Gastrocnemius medialis (tissue), 4 donors: ENCODE data around the gene FBXL19. TPM values are rescaled to one million over a fixed set of nuclear protein-coding genes. Genes with fewer than 3 reads are reported as not detected.

Experiments
- ATAC-seq, 2 donors: fragments of 150-250 bp; one replicate each; pipeline ENCODE4 v1.9.1; 2016
- DNase-seq, 2 donors: peaks; one replicate each; pipeline ENCODE4 v3.0.0-alpha.2; 2019
- H3K27ac ChIP-seq, 4 donors: fragments of 200-600 bp; sonication (generic); 1 replicate in 1 of 4; 2 replicates in 3 of 4; pipeline ENCODE4 v1.5.1; 2016 to 2018; ENCODE audit warnings: mild to moderate bottlenecking in 2 of 4, moderate library complexity in 1 of 4
- H3K27me3 ChIP-seq, 3 donors: fragments of 200-600 bp; sonication (generic) in 2 of 3; 1 replicate in 1 of 3; 2 replicates in 2 of 3; pipeline versions ENCODE4 v1.5.1 to v1.6.0; 2016 to 2019; ENCODE audit warnings: mild to moderate bottlenecking in 1 of 3, moderate library complexity in 1 of 3
- H3K36me3 ChIP-seq, 2 donors: fragments of 200-600 bp; sonication (generic) in 1 of 2; one replicate each; pipeline ENCODE4 v1.5.1; 2017 to 2018
- H3K4me1 ChIP-seq, 2 donors: fragments of 200-600 bp; sonication (generic) in 1 of 2; one replicate each; pipeline ENCODE4 v1.5.1; 2016 to 2017; ENCODE audit warnings: mild to moderate bottlenecking in 2 of 2
- H3K4me3 ChIP-seq, 4 donors: fragments of 200-600 bp; sonication (generic) in 3 of 4; 1 replicate in 1 of 4; 2 replicates in 3 of 4; pipeline ENCODE4 v1.5.1; 2016 to 2019; ENCODE audit warnings: mild to moderate bottlenecking in 2 of 4
- H3K9me3 ChIP-seq, 3 donors: fragments of 200-600 bp; sonication (generic) in 2 of 3; 1 replicate in 1 of 3; 2 replicates in 2 of 3; pipeline ENCODE4 v1.5.1; 2016 to 2019
- POLR2A ChIP-seq, 2 donors: fragments of 450-650 bp; IDR thresholded peaks; one replicate each; pipeline ENCODE4 v1.6.1; 2017; ENCODE audit warnings: antibody characterized with exemption in 2 of 2, mild to moderate bottlenecking in 2 of 2, moderate library complexity in 2 of 2
- in situ Hi-C, 4 donors: fragments of 200-750 bp; cut with MboI; loops; one replicate each; pipeline versions ENCODE4 v1.15.0 to v1.8.0; 2017; ENCODE audit warnings: low sequenced_read_pairs in 4 of 4
- intact Hi-C: fragments of 100-400 bp; cut with DNase I; formaldehyde crosslinking; loops from one replicate; pipeline ENCODE4 v1.15.1; 2023; ENCODE audit warnings: low total_unique reads
- total RNA-seq, 4 donors: library from RNA; depleted of rRNA; stranded (reverse); fragments of >200 nt; gene quantifications; one replicate each; pipeline versions ENCODE4 v1.1.0 to v1.2.3, GENCODE V29; 2016
- TF ChIP-seq, protein P1 (sequence below), 5 experiments: fragments of 450-650 bp in 3 of 5; fragments of 200-600 bp in 2 of 5; sonication (generic) in 2 of 5; IDR thresholded peaks in 4 of 5; conservative IDR thresholded peaks in 1 of 5; 1 replicate in 4 of 5; 2 replicates in 1 of 5; pipeline ENCODE4 v1.5.1; 2016 to 2019; ENCODE audit warnings: antibody characterized with exemption in 5 of 5, mild to moderate bottlenecking in 3 of 5, moderate library complexity in 3 of 5

Gene FBXL19
- total RNA-seq, 4 donors from 2014 or later, result 3.4 to 7.9 (median 4.8) TPM

DNA sequence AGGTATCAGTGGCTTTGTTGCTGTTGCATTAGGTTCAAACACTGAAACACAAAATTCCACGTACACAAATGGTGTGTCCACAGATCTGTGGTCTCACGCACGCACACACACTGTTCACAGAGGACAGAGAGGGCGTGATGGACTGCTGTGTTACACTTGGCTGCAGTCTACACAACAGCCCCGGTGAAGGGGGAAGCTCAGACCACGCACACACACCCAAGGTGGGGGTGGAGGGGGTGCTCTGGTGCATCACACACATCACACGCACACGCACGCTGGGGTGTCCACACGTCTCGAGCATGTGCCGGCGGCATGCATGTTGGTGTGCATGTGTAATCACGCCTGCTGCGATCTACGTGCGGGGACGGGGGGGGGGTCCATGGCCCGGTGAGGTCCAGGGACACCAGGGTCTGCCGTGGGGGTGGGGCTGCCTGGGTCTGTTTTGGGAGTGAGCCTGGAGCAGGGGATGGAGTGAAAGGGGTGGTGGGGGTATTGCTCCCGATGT is 69.0 kb downstream of the FBXL19 start:
- TF ChIP-seq POLR2A (IDR thresholded peaks at IDR 0.05), result no peak
- TF ChIP-seq, protein P1, sequence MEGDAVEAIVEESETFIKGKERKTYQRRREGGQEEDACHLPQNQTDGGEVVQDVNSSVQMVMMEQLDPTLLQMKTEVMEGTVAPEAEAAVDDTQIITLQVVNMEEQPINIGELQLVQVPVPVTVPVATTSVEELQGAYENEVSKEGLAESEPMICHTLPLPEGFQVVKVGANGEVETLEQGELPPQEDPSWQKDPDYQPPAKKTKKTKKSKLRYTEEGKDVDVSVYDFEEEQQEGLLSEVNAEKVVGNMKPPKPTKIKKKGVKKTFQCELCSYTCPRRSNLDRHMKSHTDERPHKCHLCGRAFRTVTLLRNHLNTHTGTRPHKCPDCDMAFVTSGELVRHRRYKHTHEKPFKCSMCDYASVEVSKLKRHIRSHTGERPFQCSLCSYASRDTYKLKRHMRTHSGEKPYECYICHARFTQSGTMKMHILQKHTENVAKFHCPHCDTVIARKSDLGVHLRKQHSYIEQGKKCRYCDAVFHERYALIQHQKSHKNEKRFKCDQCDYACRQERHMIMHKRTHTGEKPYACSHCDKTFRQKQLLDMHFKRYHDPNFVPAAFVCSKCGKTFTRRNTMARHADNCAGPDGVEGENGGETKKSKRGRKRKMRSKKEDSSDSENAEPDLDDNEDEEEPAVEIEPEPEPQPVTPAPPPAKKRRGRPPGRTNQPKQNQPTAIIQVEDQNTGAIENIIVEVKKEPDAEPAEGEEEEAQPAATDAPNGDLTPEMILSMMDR (IDR thresholded peaks at IDR 0.05 in 4 of 5, conservative IDR thresholded peaks at IDR 0.05 in 1 of 5), result no peak
- no peaks in the 10 kb centered on the region for H3K36me3 ChIP-seq
- H3K27me3 ChIP-seq, result peaks cover 0 to 8% (median 3%) of the 10 kb centered on the region in 3 donors
- no peak overlapping the region for H3K27ac ChIP-seq
- intact Hi-C loops, result no loop called here
- H3K4me1 ChIP-seq, result peaks cover 0 to 9% of the 10 kb centered on the region in 2 donors
- in situ Hi-C loops, result loop anchor here in 3 of 4 donors (25.0 kb wide), 4 partner anchors 95 to 870 kb away; partner anchors contain the start of genes ZNF267 (in 3 of the 3), COX6A2 (in 1 of the 3), PRSS36 (in 1 of the 3) and PRSS53 (in 1 of the 3)
- DNase-seq, result no peak
- no peak for ATAC-seq
- no peak overlapping the region for H3K4me3 ChIP-seq
- no peaks in the 10 kb centered on the region for H3K9me3 ChIP-seq

DNA sequence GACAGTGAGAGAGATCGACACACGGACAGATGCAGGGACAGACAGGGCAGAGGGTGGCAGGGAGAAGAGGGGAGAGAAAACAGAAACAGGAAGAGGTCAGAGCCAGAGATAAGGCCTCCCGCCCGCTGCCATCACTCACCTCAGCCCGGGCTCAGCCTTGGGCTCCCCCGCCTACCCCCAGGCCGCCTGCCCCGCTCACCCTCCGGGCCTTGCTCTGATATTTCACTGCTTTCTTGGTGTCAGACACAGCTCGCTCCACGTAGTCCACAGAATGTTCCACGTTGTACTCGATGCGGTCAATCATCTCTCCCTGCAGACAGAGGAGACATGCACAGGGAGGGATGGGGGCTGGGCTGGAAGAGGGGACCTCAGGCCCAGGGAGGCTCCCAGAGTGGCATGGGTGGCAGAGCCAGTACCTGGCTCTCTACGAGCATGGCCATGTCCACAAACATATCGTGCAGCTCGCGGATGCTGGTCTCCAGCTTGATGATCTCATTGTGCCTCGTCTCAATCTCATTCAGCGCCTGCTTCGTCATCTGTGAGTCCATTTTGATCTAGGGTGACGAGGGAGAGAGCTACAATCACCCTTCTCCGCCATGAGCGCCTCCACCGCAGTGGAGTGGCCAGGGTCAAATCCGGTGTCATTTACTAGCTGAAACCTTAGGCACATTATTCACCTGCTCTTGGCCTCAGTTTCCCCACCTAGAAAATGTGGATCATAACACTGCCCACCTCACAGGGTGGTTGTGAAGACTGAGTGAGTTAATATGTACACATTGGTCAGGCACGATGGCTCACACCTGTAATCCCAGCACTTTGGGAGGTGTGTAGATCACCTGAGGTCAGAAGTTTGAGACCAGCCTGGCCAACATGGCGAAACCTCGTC is 69.8 kb downstream of the FBXL19 start:
- Histone ChIP-seq H3K4me3 (no peak overlapping the region), H3K9me3 (no peaks in the 10 kb centered on the region), H3K36me3 (no peaks in the 10 kb centered on the region), H3K27me3 (peaks cover 0 to 8% (median 3%) of the 10 kb centered on the region in 3 donors), H3K27ac (no peak overlapping the region), H3K4me1 (peaks cover 0 to 12% of the 10 kb centered on the region in 2 donors)
- in situ Hi-C loops, result loop anchor here in 3 of 4 donors (25.0 kb wide), 4 partner anchors 94 to 869 kb away; partner anchors contain the start of genes ZNF267 (in 3 of the 3), COX6A2 (in 1 of the 3), PRSS36 (in 1 of the 3) and PRSS53 (in 1 of the 3)
- intact Hi-C loops, result no loop called here
- no peak for TF ChIP-seq POLR2A (IDR thresholded peaks at IDR 0.05)
- TF ChIP-seq, protein P1 (IDR thresholded peaks at IDR 0.05 in 4 of 5, conservative IDR thresholded peaks at IDR 0.05 in 1 of 5), result no peak
- DNase-seq (no peak), ATAC-seq (no peak)

DNA sequence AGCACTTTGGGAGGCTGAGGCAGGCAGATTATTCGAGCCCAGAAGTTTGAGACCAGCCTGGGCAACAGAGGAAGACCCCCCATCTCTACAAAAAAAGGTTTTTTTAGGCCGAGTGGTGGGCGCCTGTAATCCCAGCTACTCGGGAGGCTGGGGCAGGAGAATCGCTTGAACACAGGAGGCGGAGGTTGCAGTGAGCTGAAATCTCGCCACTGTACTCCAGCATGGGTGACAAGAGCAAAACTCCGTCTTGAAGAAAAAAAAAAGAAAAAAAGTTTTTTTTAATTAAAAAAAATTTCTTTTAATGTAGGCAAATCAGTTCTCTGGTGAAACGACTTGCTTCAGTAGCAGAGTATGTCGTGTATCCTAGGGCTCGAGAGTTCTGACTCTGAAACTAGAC is 72.6 kb downstream of the FBXL19 start:
- DNase-seq, result no peak
- no peak for TF ChIP-seq POLR2A (IDR thresholded peaks at IDR 0.05)
- TF ChIP-seq, protein P1 (IDR thresholded peaks at IDR 0.05 in 4 of 5, conservative IDR thresholded peaks at IDR 0.05 in 1 of 5), result no peak
- Histone ChIP-seq H3K4me3 (peak overlapping the region in 1 of 4 donors; percentile 96), H3K27ac (peak overlapping the region; percentile 63 to 78 (median 76)), H3K36me3 (no peaks in the 10 kb centered on the region), H3K9me3 (no peaks in the 10 kb centered on the region), H3K4me1 (peaks cover 0 to 12% of the 10 kb centered on the region in 2 donors), H3K27me3 (peaks cover 0 to 8% (median 3%) of the 10 kb centered on the region in 3 donors)
- intact Hi-C loops, result loop anchor here (2.0 kb wide), 1 partner anchor 37 kb away; the partner anchor contains the start of gene STX4
- in situ Hi-C loops, result loop anchor here in 3 of 4 donors (25.0 kb wide), 4 partner anchors 91 to 866 kb away; partner anchors contain the start of genes ZNF267 (in 3 of the 3), COX6A2 (in 1 of the 3), PRSS36 (in 1 of the 3) and PRSS53 (in 1 of the 3)
- no peak for ATAC-seq

DNA sequence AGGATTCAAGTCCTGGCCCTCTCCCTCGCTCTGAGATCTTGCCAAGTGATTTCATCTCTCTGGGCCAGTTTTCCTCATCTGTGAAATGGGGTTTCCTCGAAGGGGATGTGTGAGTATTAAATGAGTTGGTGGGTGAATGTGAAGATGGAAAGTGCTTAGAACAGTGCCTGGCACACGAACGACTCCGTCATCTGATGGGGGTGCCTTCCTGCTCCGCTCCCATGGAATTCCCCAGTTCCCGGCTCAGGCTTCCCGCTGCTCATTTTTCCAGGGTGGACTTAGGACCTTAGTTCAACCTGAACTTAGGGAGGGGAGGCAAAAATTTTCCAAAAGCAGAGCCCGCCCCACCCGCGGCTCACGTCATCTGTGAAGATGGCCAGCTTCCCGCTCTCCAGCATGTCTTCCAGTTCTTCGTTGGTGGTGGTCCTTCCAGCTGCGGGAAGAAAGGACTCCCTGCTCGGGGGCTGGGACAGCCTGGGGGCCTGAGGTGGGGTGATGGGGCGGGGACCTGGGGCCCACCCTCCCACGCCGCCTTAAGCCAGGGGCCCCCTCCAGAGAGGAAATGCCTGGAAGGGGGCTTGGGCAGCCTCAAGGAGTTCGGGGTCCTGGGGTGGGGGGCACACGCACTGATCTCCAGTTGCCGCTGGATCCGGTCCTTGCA is 73.1 kb downstream of the FBXL19 start:
- Histone ChIP-seq H3K4me3 (peak overlapping the region; percentile 53 to 96 (median 66)), H3K9me3 (no peaks in the 10 kb centered on the region), H3K4me1 (peaks cover 0 to 12% of the 10 kb centered on the region in 2 donors), H3K27me3 (peaks cover 0 to 8% (median 3%) of the 10 kb centered on the region in 3 donors), H3K27ac (peak overlapping the region; percentile 63 to 78 (median 76)), H3K36me3 (no peaks in the 10 kb centered on the region)
- DNase-seq (no peak), ATAC-seq (no peak)
- in situ Hi-C loops, result loop anchor here in 3 of 4 donors (25.0 kb wide), 4 partner anchors 91 to 866 kb away; partner anchors contain the start of genes ZNF267 (in 3 of the 3), COX6A2 (in 1 of the 3), PRSS36 (in 1 of the 3) and PRSS53 (in 1 of the 3)
- TF ChIP-seq, protein P1 (IDR thresholded peaks at IDR 0.05 in 4 of 5, conservative IDR thresholded peaks at IDR 0.05 in 1 of 5), result no peak
- TF ChIP-seq POLR2A (IDR thresholded peaks at IDR 0.05), result no peak
- intact Hi-C loops, result loop anchor here (2.0 kb wide), 1 partner anchor 36 kb away; the partner anchor contains the start of gene STX4
